Astrocyte of the cerebellum (primary cell): ENCODE measurements around the gene CASQ1.

Experiments
- DNase-seq: peaks from one replicate; pipeline ENCODE4 v3.0.0-alpha.2; 2011; ENCODE audit warnings: low read depth
- H3K4me3 ChIP-seq: 2 replicates; pipeline ENCODE4 v1.5.1; 2011; ENCODE audit warnings: mild to moderate bottlenecking, low read depth, low read length, moderate library complexity
- in situ Hi-C: cut with HindIII; loops from 2 replicates; pipeline ENCODE4 v1.10.0; 2017; ENCODE audit warnings: low sequenced_read_pairs
- TF ChIP-seq, protein P1 (sequence below): IDR thresholded peaks from 2 replicates; pipeline ENCODE4 v1.5.1; 2012; ENCODE audit warnings: low read length, low read depth, moderate library complexity, mild to moderate bottlenecking; ENCODE audit errors: missing control alignments

Gene CASQ1

DNA sequence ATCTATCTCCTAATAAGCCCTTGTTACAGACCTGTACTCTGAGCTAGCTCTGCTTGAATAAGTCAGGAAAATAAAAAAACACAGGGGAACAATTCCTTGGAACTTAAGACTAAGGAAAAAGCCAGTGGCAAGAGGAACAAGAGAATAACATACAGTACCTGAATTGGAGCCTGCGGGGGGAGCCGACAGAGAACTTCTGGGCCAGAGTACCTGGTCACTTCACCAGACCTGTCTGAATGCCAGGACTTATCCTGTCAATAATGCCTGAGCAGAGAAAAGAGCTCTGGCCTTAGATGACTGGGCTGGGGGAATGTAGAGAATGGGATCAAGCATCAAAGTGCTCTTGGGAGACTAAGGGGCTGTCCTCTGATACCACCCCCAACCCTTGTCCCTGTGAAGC, 29.9 kb downstream of the CASQ1 start:
- no peak for DNase-seq
- TF ChIP-seq, protein P1, sequence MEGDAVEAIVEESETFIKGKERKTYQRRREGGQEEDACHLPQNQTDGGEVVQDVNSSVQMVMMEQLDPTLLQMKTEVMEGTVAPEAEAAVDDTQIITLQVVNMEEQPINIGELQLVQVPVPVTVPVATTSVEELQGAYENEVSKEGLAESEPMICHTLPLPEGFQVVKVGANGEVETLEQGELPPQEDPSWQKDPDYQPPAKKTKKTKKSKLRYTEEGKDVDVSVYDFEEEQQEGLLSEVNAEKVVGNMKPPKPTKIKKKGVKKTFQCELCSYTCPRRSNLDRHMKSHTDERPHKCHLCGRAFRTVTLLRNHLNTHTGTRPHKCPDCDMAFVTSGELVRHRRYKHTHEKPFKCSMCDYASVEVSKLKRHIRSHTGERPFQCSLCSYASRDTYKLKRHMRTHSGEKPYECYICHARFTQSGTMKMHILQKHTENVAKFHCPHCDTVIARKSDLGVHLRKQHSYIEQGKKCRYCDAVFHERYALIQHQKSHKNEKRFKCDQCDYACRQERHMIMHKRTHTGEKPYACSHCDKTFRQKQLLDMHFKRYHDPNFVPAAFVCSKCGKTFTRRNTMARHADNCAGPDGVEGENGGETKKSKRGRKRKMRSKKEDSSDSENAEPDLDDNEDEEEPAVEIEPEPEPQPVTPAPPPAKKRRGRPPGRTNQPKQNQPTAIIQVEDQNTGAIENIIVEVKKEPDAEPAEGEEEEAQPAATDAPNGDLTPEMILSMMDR, result no peak
- in situ Hi-C loops, result no loop called here
- H3K4me3 ChIP-seq, result no peak overlapping the region

DNA sequence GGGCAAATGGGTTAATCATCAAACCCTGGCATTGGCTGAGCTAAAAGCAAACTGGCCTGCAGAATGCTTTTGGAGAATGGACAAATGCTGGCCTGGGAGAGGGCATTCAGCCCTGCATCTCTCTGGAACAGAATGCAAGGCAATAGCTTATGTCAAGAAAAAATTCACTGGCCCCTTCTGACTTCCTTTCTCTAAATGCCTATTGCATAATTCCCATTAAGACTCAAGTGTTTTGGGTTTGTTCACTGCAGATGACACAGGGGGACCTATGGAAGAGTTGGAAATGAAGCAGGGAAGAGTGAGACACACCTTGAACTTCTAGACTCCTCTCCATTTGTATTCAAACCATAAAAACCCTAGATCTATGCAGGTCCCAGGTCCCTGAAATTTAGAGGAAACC, 30.7 kb downstream of the CASQ1 start:
- TF ChIP-seq, protein P1, result no peak
- in situ Hi-C loops, result no loop called here
- no peak for DNase-seq
- H3K4me3 ChIP-seq, result no peak overlapping the region

DNA sequence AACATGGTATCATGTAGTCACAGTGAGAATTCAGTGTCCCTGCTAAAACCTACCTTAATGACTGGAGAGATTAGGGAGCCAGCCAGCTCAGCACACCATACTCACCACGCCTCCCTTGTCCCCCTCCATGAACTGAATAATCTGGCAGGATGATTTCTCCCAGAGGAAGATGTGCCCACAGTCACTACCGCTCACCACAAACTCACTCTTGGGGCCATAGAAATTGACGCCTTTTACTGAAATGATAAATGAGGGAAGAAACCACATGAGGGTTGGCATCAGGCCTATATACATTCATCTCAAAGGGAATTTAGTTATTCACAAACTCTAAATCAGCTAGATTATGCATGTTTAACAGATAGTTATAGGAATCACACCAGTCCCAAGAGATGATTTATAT, 32.2 kb downstream of the CASQ1 start:
- TF ChIP-seq, protein P1, result no peak
- in situ Hi-C loops, result no loop called here
- no peak overlapping the region for H3K4me3 ChIP-seq
- peak; percentile 78 for DNase-seq

DNA sequence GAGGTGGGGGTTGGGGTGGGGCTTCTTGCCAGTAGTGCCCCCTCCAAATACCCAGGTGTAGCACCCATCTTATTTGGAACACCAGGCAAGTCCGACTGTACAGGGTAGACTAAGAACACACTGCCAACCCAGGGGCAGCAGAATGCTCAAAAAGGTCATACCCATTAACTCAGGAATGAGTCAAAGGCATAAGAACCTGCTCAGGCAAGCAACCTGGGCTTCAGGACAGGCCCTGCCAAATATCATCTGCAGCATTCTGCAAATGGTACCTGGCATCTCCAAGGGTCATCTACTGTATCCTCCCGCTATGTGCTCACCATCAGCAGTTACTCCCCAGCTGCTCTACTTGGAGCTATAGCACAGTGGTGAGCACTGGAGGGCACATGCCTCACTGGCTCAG, 34.2 kb downstream of the CASQ1 start:
- H3K4me3 ChIP-seq, result no peak overlapping the region
- no peak for DNase-seq
- in situ Hi-C loops, result no loop called here
- TF ChIP-seq, protein P1, result no peak

DNA sequence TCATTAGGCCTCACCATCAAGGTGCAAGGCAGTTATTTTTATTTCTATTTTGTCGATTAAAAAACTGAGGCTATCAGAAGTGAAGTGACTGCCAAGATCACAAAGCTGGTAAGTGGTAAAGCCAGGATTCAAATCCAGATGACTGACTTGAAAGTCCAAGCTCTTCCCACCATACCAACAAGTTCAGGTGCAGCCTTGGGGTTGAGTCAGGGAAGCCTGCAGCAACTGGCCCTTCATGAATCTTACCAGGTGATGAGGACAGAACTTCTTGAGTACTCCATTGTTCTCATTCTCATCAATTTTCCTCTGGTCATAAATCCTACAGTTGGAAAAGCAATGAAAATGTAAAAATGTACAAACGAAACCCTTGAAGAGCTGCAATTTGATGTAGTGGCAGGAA, 35.0 kb downstream of the CASQ1 start:
- in situ Hi-C loops, result no loop called here
- TF ChIP-seq, protein P1, result no peak
- H3K4me3 ChIP-seq, result no peak overlapping the region
- DNase-seq, result no peak

DNA sequence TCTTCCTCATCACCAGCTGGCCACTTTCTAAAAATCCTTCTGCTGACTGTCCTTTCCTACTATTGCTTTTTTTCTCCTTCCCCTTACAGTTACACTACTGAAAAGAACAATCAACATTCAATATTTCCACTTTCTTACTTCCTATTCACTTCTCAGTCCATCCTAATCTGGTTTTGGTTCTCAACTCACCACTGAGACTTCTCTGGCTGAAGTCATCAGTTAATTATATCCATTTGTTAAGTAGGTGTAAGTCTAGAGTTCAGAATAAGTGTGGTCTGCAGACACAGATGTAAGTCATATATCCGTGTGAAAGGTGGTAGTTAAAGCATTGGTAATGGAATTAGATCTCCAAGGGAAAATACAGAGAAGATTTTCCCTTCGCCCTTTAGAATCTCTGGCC, 36.2 kb downstream of the CASQ1 start:
- TF ChIP-seq, protein P1, result no peak
- in situ Hi-C loops, result no loop called here
- DNase-seq, result no peak
- no peak overlapping the region for H3K4me3 ChIP-seq

DNA sequence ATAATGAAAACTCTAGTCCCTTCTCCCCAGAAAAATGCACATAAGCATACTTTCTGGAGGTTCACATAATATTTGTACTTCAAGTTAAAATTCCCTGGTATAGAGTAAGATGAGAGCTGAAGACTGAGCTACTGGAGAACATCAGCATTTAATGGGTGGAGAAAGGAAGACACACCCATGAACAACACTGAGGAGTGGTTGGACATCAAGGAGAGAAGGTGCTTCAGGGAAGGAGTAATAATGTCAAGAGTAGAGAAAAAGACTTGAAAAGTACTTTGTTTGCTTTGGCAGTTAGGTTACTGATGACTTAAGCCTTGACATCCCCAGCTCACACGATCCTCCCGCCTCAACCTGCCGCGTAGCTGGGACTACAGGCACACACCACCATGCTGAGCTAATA, 36.7 kb downstream of the CASQ1 start:
- H3K4me3 ChIP-seq, result no peak overlapping the region
- DNase-seq, result no peak
- in situ Hi-C loops, result no loop called here
- TF ChIP-seq, protein P1, result no peak
